Measurements from ENCODE around the gene ITM2A.
A peak's percentile ranks its signal among the peaks of the same experiment; 100 is the strongest.

ITM2A gene

DNA sequence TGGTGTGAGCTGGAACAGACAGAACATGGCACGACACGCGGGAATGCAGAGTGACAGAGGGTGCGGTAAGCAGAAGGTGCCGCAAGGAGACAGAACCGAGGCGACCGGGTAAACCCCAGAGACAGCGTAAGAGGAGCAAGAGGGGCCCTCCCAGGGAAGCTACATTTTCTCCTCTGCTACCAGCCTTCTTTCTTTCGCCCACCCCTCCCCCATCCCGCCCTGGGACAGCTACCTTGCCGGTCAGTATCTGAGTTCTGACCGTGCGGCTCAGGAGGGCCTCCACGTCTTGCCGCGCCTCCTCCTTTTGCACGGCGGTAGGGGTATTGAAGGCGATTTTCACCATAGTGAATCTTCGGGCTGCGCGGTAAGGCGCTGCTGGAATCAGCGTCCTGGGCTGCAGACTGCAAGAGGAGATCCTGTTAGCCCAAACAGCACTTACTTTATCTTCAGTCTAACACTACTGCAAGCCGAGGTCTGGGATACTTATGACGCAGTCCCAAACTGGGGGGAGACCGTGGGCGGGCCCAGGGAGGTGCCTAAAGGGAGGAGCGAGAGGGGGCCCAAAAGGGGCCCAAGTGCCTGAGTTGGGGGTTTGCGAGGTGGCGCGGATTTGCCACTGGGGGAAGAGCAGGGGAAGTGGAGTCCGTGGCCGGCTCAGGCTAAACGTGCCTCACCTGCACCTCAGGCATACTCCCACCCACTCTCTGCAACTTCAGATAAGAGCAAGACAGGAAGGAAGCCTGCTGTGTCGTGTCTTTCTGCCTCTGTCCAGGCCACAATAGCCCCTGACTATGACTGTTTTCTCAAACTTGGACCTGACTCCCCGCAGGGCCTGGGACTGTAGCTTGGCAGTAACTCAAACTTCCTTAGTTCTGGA lies at the start of gene ITM2A:
ITM2A (minus strand) TSS at position 462 of the 877 bp plus-strand sequence; CDS start at position 343, 119 bp downstream.
- TF ChIP-seq, protein P1, sequence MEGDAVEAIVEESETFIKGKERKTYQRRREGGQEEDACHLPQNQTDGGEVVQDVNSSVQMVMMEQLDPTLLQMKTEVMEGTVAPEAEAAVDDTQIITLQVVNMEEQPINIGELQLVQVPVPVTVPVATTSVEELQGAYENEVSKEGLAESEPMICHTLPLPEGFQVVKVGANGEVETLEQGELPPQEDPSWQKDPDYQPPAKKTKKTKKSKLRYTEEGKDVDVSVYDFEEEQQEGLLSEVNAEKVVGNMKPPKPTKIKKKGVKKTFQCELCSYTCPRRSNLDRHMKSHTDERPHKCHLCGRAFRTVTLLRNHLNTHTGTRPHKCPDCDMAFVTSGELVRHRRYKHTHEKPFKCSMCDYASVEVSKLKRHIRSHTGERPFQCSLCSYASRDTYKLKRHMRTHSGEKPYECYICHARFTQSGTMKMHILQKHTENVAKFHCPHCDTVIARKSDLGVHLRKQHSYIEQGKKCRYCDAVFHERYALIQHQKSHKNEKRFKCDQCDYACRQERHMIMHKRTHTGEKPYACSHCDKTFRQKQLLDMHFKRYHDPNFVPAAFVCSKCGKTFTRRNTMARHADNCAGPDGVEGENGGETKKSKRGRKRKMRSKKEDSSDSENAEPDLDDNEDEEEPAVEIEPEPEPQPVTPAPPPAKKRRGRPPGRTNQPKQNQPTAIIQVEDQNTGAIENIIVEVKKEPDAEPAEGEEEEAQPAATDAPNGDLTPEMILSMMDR (IDR thresholded peaks at IDR 0.05; ENCODE audit: insufficient read depth, low read depth, low read length, missing control alignments), result no peak
- peak; percentile 0 for DNase-seq (ENCODE audit: low read depth)
- no peak within 1 kb of the TSS for H3K4me3 ChIP-seq (ENCODE audit: low read length)

DNA sequence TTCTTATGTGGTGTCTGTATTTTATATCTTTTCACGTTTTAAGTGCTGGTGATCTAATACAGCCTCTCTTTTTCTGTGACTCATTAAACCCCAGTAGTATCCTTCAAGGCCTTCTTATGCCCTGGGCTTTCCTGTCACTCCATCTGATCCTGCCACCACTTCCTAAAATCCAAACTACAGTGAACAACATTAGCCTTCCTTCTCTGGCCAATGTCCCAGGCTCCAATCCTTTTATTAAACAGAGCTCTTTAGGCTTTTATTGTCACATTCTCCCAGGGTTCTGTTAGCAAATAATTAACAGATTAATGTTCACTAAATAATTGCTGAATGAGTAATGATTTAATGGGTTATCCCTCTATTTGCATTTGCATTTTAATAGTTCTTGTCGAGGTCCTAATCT lies 47.9 kb upstream of the ITM2A start:
- H3K4me3 ChIP-seq (ENCODE audit: low read length), result no peak overlapping the region
- DNase-seq (ENCODE audit: low read depth), result no peak
- TF ChIP-seq, protein P1 (IDR thresholded peaks at IDR 0.05; ENCODE audit: insufficient read depth, low read depth, low read length, missing control alignments), result no peak

DNA sequence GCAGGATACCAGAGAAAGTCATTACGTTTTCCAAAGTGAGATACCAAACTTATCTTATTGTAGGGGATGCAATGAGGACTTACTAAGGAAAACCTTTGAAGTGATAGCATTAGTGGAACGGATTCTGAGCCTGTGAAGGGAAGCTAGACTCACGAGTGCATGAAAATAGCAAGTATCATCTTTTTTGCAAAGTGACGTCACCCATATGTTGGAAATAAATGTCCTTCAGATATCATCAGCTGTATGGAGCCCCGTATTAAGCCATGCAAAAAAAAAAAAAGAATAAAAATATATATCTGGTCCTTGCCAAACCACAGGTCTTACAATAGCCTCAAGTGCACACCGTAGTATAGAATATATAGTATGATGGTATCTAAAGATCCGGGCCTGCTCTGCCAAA lies 46.8 kb upstream of the ITM2A start:
- H3K4me3 ChIP-seq (ENCODE audit: low read length), result no peak overlapping the region
- TF ChIP-seq, protein P1 (IDR thresholded peaks at IDR 0.05; ENCODE audit: insufficient read depth, low read depth, low read length, missing control alignments), result no peak
- DNase-seq (ENCODE audit: low read depth), result no peak

DNA sequence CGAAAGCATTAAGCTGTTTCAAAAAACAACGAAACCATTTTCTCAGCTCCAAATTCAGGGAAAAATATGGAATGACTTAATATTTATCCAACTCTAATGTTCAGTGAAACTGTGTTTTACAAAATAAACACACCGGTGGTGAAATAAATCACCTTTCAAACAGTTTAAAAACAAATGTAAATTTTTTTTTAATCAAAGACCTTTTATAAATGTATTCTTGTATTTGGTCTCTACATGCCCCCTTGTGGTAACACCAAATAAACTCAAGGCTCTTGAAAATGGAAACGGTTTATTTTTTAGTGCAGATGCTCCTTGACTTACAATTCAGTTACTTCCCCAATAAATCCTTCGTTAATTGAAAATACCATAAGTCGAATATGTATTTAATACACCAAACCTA lies 45.8 kb upstream of the ITM2A start:
- TF ChIP-seq, protein P1 (IDR thresholded peaks at IDR 0.05; ENCODE audit: insufficient read depth, low read depth, low read length, missing control alignments), result no peak
- peak overlapping the region; percentile 8 for H3K4me3 ChIP-seq (ENCODE audit: low read length)
- peak; percentile 10 for DNase-seq (ENCODE audit: low read depth)

DNA sequence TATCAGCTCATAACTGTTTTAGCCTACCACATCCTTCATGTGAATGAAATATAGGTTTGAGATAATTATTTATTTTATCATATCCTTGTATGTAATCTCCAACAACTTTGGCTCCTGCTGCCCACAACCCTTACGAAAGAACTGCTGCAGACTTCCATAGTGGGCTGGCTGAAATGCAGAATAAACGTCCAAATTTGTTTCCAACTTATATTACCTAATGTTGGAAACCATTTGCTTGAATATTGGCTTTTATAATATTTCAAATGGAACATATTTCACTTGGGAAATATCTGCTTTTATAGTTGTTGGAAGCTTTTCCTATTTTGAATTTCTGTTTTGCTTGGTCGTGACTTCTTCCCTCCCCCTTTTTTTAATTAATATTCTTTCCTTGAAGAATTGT lies 45.0 kb upstream of the ITM2A start:
- DNase-seq (ENCODE audit: low read depth), result no peak
- TF ChIP-seq, protein P1 (IDR thresholded peaks at IDR 0.05; ENCODE audit: insufficient read depth, low read depth, low read length, missing control alignments), result no peak
- no peak overlapping the region for H3K4me3 ChIP-seq (ENCODE audit: low read length)

GRCh38 chrX:79409657-79410056 lies 42.5 kb upstream of the ITM2A start:
- H3K4me3 ChIP-seq (ENCODE audit: low read length), result no peak overlapping the region
- TF ChIP-seq, protein P1 (IDR thresholded peaks at IDR 0.05; ENCODE audit: insufficient read depth, low read depth, low read length, missing control alignments), result no peak
- DNase-seq (ENCODE audit: low read depth), result no peak

All from epithelial cell of esophagus (primary cell).